WTC11 (cell line): ENCODE data around the gene PRKCE.

Source experiments
- AFF4 ChIP-seq: sonication (generic); formaldehyde crosslinking; IDR thresholded peaks from 2 replicates; pipeline ENCODE4 v1.8.1; 2023; ENCODE audit warnings: mild to moderate bottlenecking, missing genetic modification reagents, borderline replicate concordance
- FOXJ3 ChIP-seq: sonication (generic); formaldehyde crosslinking; IDR thresholded peaks from 2 replicates; pipeline ENCODE4 v1.9.0; 2021; ENCODE audit warnings: missing genetic modification reagents, mild to moderate bottlenecking, borderline replicate concordance
- HMGXB4 ChIP-seq: sonication (generic); formaldehyde crosslinking; IDR thresholded peaks from 2 replicates; pipeline ENCODE4 v1.8.1; 2023; ENCODE audit warnings: mild to moderate bottlenecking, moderate library complexity, missing genetic modification reagents
- TEAD4 ChIP-seq: sonication (generic); formaldehyde crosslinking; IDR thresholded peaks from 2 replicates; pipeline ENCODE4 v1.8.0; 2022; ENCODE audit warnings: mild to moderate bottlenecking, missing genetic modification reagents
- ZNF138 ChIP-seq: sonication (generic); formaldehyde crosslinking; conservative IDR thresholded peaks from 2 replicates; pipeline ENCODE4 v1.8.1; 2022; ENCODE audit warnings: mild to moderate bottlenecking, moderate library complexity, missing genetic modification reagents
- TF ChIP-seq, protein P1 (sequence below): fragments of 200-600 bp; IDR thresholded peaks from 2 replicates; pipeline ENCODE4 v1.8.0; 2022; ENCODE audit warnings: antibody characterized with exemption

- no peak for TF ChIP-seq AFF4 (CRISPR knock-in tag)
- TF ChIP-seq, protein P1, sequence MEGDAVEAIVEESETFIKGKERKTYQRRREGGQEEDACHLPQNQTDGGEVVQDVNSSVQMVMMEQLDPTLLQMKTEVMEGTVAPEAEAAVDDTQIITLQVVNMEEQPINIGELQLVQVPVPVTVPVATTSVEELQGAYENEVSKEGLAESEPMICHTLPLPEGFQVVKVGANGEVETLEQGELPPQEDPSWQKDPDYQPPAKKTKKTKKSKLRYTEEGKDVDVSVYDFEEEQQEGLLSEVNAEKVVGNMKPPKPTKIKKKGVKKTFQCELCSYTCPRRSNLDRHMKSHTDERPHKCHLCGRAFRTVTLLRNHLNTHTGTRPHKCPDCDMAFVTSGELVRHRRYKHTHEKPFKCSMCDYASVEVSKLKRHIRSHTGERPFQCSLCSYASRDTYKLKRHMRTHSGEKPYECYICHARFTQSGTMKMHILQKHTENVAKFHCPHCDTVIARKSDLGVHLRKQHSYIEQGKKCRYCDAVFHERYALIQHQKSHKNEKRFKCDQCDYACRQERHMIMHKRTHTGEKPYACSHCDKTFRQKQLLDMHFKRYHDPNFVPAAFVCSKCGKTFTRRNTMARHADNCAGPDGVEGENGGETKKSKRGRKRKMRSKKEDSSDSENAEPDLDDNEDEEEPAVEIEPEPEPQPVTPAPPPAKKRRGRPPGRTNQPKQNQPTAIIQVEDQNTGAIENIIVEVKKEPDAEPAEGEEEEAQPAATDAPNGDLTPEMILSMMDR = no peak
- no peak for TF ChIP-seq TEAD4 (CRISPR knock-in tag)
- TF ChIP-seq ZNF138 (CRISPR knock-in tag) = no peak
- no peak for TF ChIP-seq HMGXB4 (CRISPR knock-in tag)
- TF ChIP-seq FOXJ3 (CRISPR knock-in tag) = no peak
Measured at GRCh38 chr2:45888641-45889040, 237.2 kb downstream of the PRKCE start.
